OCI-LY3 (cell line): Measurements from ENCODE around the gene DLX2.

Experiments used
- CTCF ChIP-seq: fragments of 200-600, 300-600 bp; sonication (generic); IDR thresholded peaks from 2 replicates; pipeline ENCODE4 v1.5.1; 2014; ENCODE audit warnings: antibody characterized with exemption, low read length, low read depth
- EZH2phosphoT487 ChIP-seq: fragments of 200-600 bp; shearing (Covaris generic); IDR thresholded peaks from 2 replicates; pipeline ENCODE4 v1.6.1; 2018; ENCODE audit warnings: antibody characterized with exemption, mixed run types, low read depth

GRCh38 chr2:172085460-172086159 is 17.1 kb downstream of the DLX2 start, which contains the start of gene DLX1:
- TF ChIP-seq CTCF (no peak), EZH2phosphoT487 (no peak)
